K562 treated with DMSO at 1 percent for 4 hours (cell line): Measurements from ENCODE around the gene DHRS3. TPM values are rescaled to one million over a fixed set of nuclear protein-coding genes. Genes with fewer than 3 reads are reported as not detected.

Experiments
- total RNA-seq: library from RNA; unstranded; fragments of 300-600 nt; gene quantifications from 2 replicates; pipeline ENCODE4 v1.2.3, GENCODE V29; 2022; ENCODE audit not compliant: insufficient read depth

DHRS3 gene, protein sequence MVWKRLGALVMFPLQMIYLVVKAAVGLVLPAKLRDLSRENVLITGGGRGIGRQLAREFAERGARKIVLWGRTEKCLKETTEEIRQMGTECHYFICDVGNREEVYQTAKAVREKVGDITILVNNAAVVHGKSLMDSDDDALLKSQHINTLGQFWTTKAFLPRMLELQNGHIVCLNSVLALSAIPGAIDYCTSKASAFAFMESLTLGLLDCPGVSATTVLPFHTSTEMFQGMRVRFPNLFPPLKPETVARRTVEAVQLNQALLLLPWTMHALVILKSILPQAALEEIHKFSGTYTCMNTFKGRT
- total RNA-seq, result 17.5 and 18.5 TPM in 2 replicates

DNA sequence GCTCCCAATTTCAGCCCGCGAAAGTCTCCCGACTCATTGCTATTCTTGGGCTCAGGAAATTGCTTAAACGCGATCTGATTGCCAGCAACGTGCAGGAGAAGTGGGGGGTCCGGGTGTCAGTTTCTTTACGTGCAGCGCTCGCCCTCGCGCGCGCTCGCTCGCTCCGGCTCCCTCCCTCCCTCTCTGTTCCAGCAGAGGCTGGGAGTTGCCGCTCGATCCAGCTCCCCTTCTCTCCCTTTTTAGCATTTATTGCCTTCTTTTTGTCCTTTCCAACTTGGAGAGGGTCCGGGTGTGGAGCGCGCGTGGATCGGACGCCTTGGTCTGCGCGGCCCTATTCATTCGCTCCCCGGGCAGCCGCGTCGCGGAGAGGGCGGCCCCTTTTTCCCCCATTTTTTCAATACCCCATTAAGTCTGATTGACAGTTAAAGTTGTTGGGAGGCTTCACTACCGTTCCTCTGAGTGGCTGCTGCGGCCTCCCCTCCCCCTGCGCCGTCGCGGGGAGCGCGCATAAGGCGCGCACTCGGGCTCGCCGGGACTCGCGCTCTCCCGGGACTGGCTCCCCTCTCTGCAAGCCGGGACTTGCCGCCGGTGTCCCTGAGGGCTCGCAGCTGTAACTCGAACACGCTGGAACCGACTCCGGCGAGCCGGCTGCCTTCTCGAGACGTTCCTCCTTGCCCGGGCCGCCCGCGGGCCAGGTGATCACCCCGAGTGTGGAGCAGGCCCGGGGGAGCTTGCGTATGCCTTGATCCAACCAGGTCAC lies at the start of gene DHRS3:
TSS of gene DHRS3 (minus strand) at position 310 of the 760 bp plus-strand sequence. CDS start 862 bp downstream, outside the sequence.

DNA sequence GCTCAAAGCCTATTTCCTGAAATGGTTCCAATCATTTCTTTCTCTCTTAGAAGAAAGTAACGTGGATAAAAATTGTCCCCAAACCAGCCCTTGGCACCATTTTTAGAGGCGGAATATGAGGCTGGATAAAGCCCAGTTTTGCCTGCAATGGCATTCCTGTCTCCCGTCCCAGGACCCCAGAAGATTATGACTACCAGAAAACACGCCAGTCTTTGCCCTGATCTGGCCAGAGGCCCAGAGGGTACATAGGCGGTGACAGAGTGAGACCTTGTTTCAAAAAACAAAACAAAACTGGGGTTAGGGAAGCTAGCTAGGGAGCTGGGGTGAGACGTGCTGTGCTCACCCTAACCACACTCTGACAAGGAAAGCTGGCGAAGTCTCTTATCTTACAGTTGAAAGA lies 25.8 kb upstream of the DHRS3 start, which contains the start of gene AADACL4:
TSS of gene AADACL4 (plus strand) at position 301 of the 400 bp plus-strand sequence. CDS start 462 bp downstream, outside the sequence.

Other genes starting within 250 kb of the DHRS3 start
- not detected in 2 replicates for gene AADACL4, start 25.9 kb upstream of the DHRS3 start, total RNA-seq
- not detected in 2 replicates for gene AADACL3, start 97.9 kb upstream of the DHRS3 start, total RNA-seq
- gene CFAP107, start 128.0 kb upstream of the DHRS3 start, total RNA-seq, result 0.21 and 0.44 TPM in 2 replicates
- not detected in 2 replicates for gene PRAMEF12, start 155.5 kb upstream of the DHRS3 start, total RNA-seq
- gene PRAMEF1, start 173.2 kb upstream of the DHRS3 start, total RNA-seq, result not detected in 2 replicates
- not detected in 2 replicates for gene PRAMEF11, start 213.2 kb upstream of the DHRS3 start, total RNA-seq
- gene HNRNPCL1, start 230.5 kb upstream of the DHRS3 start, total RNA-seq, result not detected in 2 replicates
- not detected in 2 replicates for gene PRAMEF2, start 238.9 kb upstream of the DHRS3 start, total RNA-seq